Effector memory CD8-positive, alpha-beta T cell (primary cell): ENCODE data around the gene USH1G.
"Not testable (repeated sequence)": the region's sequence is repeated elsewhere in the genome, so short reads cannot be mapped to it uniquely, and the experiment has no call there.

Experiments
- ATAC-seq: fragments of 150-1000 bp; cut with Tn5 transposase; replicated peaks from 2 replicates; pipeline ENCODE4 v1.10.0; 2021; ENCODE audit warnings: mild to moderate bottlenecking, moderate library complexity
- DNase-seq, 3 experiments: peaks; one replicate each; pipeline ENCODE4 v3.0.0; 2021
- H3K27ac Mint-ChIP-seq, 2 donors: one replicate each; pipeline ENCODE4 v1.8.0; 2022; ENCODE audit warnings: mild to moderate bottlenecking in 2 of 2, mixed read lengths in 2 of 2, moderate library complexity in 2 of 2
- H3K27me3 Mint-ChIP-seq, 2 donors: one replicate each; pipeline ENCODE4 v1.8.0; 2022; ENCODE audit warnings: mixed read lengths in 2 of 2
- H3K36me3 Mint-ChIP-seq: one replicate; pipeline ENCODE4 v1.8.0; 2022; ENCODE audit warnings: mild to moderate bottlenecking, moderate library complexity, mixed read lengths; ENCODE audit not compliant: insufficient read depth
- H3K4me1 Mint-ChIP-seq, 2 donors: one replicate each; pipeline ENCODE4 v1.8.0; 2022; ENCODE audit warnings: low read depth in 2 of 2, mixed read lengths in 2 of 2
- H3K4me3 Mint-ChIP-seq, 2 donors: one replicate each; pipeline ENCODE4 v1.8.0; 2022; ENCODE audit warnings: mild to moderate bottlenecking in 2 of 2, mixed read lengths in 2 of 2, moderate library complexity in 2 of 2
- H3K9me3 Mint-ChIP-seq, 2 donors: one replicate each; pipeline ENCODE4 v1.8.0; 2022; ENCODE audit warnings: mixed read lengths in 2 of 2
- total RNA-seq, 9 experiments: gene quantifications; one replicate each; lab custom pipeline; 2026; lab: John Stamatoyannopoulos, UW

Gene USH1G
- 0 to 0.18 (median 0) reads per million in 9 experiments for total RNA-seq

GRCh38 chr17:74922694-74923537, at the start of gene USH1G:
USH1G (minus strand) TSS chr17:74923255; CDS start chr17:74923073, 182 bp downstream.
- Mint-ChIP-seq H3K9me3 (no peaks in the 10 kb centered on the region), H3K36me3 (peaks cover 3% of the 10 kb centered on the region), H3K4me3 (peak within 1 kb of the TSS; percentile 49 to 72), H3K4me1 (peaks cover 6 to 9% of the 10 kb centered on the region in 2 donors), H3K27ac (no peak within 1 kb of the TSS), H3K27me3 (peaks cover 61 to 87% of the 10 kb centered on the region in 2 donors)
- peak; percentile 57 for ATAC-seq
- no peak for DNase-seq

DNA sequence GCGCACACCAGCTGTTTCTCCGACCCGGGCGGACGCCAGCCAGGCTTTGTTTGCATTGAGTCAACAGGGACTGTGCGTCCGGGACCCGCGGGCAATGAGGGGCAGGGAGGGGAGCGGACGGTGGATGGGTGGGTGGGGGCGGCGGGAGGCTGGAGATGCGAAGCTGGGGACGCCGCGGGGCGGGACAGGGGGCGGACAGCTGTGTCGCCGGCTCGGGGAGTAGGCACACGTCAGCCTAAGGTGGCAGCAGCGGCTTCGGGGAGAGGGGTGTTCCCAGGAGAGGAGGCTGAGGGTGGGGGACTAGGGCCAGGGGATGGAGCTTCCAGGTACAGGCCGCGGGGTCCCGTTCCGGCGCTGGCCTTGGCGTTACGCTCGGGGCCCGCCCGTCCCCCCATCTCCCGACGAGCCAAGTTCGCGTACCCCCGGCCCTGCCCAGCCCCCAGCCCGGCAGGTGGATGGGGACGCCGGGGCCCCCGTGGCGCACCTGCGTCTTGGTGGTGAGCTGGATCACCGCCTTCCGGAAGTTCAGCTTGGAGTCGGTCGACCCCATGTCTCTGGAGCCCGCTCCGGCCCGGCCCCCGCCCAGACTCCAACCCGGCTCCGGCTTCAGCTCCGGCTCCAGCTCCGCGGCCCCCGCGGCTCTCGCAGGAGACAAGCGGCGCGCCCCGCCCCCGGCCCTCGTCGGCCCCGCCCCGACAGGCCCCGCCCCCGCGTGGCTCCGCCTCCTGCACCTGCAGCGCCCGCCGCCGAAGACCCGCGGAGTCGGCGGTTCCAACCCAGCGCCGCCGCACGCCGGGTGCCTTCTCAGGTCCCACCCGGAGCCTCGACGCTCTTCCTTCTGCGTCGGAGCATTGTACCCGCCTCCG, 49.3 kb upstream of the USH1G start, which contains the start of gene HID1:
Gene HID1 (minus strand): TSS at position 653 of the 866 bp plus-strand sequence. CDS start 103 bp downstream, at position 550.
- peaks cover 6 to 10% of the 10 kb centered on the region in 2 donors for H3K4me1 Mint-ChIP-seq
- peak within 1 kb of the TSS; percentile 83 to 92 for H3K4me3 Mint-ChIP-seq
- peaks cover 5 to 33% of the 10 kb centered on the region in 2 donors for H3K27me3 Mint-ChIP-seq
- ATAC-seq (peak; percentile 88), DNase-seq (peak; percentile 51 to 67 (median 60))
- H3K36me3 Mint-ChIP-seq: no peaks in the 10 kb centered on the region
- H3K27ac Mint-ChIP-seq: peak within 1 kb of the TSS; percentile 72 to 79
- H3K9me3 Mint-ChIP-seq: no peaks in the 10 kb centered on the region

DNA sequence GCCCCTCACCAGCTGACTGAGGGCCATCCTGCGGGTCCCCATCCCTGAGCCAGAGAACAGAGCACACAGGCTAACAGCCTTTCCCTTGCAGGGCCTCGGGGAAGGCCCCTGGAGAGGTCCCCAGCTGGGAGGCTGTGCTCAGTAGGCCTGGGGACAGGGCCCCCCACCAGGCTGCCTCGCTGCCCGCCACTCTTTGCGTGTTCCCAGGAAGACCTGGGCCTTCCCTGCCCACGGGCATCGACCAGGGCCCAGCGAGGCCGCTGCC, 48.7 kb upstream of the USH1G start:
- no peaks in the 10 kb centered on the region for H3K9me3 Mint-ChIP-seq
- H3K36me3 Mint-ChIP-seq: no peaks in the 10 kb centered on the region
- peak overlapping the region in 1 of 2 donors; percentile 28 for H3K27ac Mint-ChIP-seq
- DNase-seq (no peak), ATAC-seq (no peak)
- peak overlapping the region; percentile 74 to 83 for H3K4me3 Mint-ChIP-seq
- peaks cover 6 to 10% of the 10 kb centered on the region in 2 donors for H3K4me1 Mint-ChIP-seq
- peaks cover 5 to 33% of the 10 kb centered on the region in 2 donors for H3K27me3 Mint-ChIP-seq

DNA sequence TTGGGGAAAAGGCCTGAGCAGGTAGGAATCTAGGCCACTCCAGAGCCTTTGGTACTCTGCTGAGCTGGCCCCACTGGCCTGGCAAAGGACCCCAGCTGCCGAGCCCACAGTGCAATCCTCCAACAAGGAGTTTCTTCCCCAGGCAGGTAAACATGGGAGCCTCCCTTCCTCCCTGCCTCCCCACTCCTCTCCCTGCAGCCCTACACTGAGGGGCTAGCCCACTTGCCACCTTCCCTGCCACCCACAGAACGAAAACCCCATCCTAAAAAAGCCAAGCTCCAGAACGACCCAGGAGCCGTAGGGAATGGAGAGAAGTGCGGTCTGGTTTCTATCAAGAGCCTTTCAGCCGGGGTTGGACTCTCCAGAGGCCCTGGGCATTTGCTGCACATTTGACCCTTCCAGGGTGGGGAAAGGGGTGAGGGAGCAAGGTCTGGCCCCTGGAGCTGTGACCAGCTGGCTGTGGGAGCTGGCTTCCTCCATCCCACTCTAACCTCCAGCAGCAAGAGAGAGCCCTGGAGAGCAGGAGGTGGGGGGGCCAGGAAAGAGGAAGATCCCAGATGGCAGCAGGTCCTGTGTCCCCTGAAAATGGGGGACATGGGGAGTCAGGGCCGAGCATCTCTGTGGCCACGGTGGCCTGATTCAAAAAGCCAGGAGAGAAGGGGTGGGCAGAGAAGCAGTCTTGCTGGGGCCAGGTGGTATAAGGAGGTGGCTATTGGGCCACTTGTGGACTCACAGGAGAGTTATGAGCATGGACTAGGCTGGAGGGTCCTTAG, 48.2 kb upstream of the USH1G start:
- H3K36me3 Mint-ChIP-seq: no peaks in the 10 kb centered on the region
- H3K4me3 Mint-ChIP-seq: peak overlapping the region; percentile 74 to 83
- ATAC-seq (no peak), DNase-seq (no peak)
- no peaks in the 10 kb centered on the region for H3K9me3 Mint-ChIP-seq
- peak overlapping the region in 1 of 2 donors; percentile 28 for H3K27ac Mint-ChIP-seq
- peaks cover 6 to 10% of the 10 kb centered on the region in 2 donors for H3K4me1 Mint-ChIP-seq
- H3K27me3 Mint-ChIP-seq: peaks cover 5 to 33% of the 10 kb centered on the region in 2 donors

- H3K27ac Mint-ChIP-seq: peak overlapping the region in 1 of 2 donors; percentile 77
- peaks cover 6 to 10% of the 10 kb centered on the region in 2 donors for H3K4me1 Mint-ChIP-seq
- ATAC-seq (no peak), DNase-seq (no peak)
- H3K27me3 Mint-ChIP-seq: peaks cover 5 to 33% of the 10 kb centered on the region in 2 donors
- H3K4me3 Mint-ChIP-seq: no peak overlapping the region
- no peaks in the 10 kb centered on the region for H3K36me3 Mint-ChIP-seq
- H3K9me3 Mint-ChIP-seq: no peaks in the 10 kb centered on the region
Measured at GRCh38 chr17:74970395-74970794, 47.3 kb upstream of the USH1G start.

DNA sequence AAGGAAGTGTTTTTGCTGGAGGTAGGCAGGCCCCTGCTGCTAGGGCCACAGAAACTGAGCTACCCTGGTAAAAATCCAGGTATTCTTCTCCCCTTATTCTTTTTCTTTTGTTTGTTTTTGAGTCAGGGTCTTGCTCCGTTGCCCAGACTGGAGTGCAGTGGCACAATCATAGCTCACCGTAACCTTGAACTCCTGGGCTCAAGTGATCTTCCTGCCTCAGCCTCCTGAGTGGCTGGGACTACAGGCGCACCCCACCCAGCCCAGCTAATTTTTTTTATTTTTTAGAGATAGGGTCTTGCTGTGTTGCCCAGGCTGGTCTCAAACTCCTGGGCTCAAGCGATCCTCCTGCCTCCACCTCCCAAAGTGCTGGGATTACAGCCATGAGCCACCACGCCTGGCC, 46.4 kb upstream of the USH1G start:
- H3K9me3 Mint-ChIP-seq, ATAC-seq, DNase-seq, H3K4me1 Mint-ChIP-seq, H3K4me3 Mint-ChIP-seq, H3K36me3 Mint-ChIP-seq: not testable (repeated sequence)
- Mint-ChIP-seq H3K27me3 (peaks cover 5 to 24% of the 10 kb centered on the region in 2 donors), H3K27ac (peak overlapping the region in 1 of 2 donors; percentile 77)

DNA sequence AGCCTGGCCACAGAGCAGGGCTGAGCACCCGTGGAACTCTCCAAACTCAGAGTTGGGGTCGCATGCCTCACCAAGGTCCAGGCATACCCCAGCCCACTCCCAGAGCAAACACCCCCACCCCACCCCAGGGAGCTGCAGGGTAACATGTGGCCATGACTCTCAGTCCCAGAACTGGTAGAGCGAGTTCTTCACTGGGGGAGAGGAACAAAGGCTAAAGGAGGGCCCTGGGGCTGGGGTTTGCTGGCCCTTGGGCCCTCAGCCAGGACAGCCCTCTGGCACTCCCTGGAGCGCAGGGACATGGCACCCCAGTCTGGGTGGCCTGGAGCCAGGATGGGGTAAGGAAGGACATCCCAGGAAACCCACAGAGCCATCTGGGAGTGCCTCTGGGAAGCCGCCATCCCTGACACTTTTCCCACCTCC, 45.3 kb upstream of the USH1G start:
- peaks cover 5 to 15% of the 10 kb centered on the region in 2 donors for H3K27me3 Mint-ChIP-seq
- ATAC-seq (no peak), DNase-seq (no peak)
- H3K36me3 Mint-ChIP-seq: no peaks in the 10 kb centered on the region
- no peak overlapping the region for H3K4me3 Mint-ChIP-seq
- H3K27ac Mint-ChIP-seq: peak overlapping the region in 1 of 2 donors; percentile 41
- H3K4me1 Mint-ChIP-seq: peaks cover 6 to 10% of the 10 kb centered on the region in 2 donors
- no peaks in the 10 kb centered on the region for H3K9me3 Mint-ChIP-seq

GRCh38 chr17:74964988-74965622, 42.0 kb upstream of the USH1G start:
- peak overlapping the region in 1 of 2 donors; percentile 19 for H3K27ac Mint-ChIP-seq
- ATAC-seq (no peak), DNase-seq (no peak)
- no peak overlapping the region for H3K4me3 Mint-ChIP-seq
- H3K4me1 Mint-ChIP-seq: peaks cover 2 to 4% of the 10 kb centered on the region in 2 donors
- H3K36me3 Mint-ChIP-seq: no peaks in the 10 kb centered on the region
- H3K27me3 Mint-ChIP-seq: peaks cover 0 to 3% of the 10 kb centered on the region in 2 donors
- H3K9me3 Mint-ChIP-seq: no peaks in the 10 kb centered on the region

DNA sequence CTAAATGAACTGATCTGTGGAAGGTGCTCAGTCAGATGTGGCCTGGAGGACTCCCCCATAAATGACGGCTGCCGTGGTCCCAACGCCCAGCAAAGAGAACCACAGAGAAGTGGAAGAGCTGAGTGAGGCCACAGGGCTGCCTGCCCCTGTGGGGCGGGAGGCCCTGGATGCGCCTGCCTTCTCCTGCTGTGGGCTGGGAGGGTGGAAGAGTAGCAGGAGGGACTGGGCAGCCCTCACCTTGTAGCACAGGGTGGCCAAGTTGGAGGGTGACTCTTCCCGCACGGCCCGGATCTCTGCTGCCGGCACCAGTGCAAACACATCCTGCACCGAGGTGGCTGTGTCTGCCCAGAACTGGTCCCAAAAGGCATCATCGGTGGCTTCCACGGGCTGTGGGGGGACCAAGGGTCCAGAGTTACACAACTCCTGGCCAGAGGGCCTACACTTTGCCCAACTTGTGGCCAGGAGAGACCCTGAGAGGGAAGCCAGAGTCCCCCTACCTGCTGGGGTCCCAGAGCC, 41.2 kb upstream of the USH1G start:
- Mint-ChIP-seq H3K36me3 (no peaks in the 10 kb centered on the region), H3K27ac (no peak overlapping the region), H3K9me3 (no peaks in the 10 kb centered on the region), H3K4me1 (peaks cover 4% of the 10 kb centered on the region in 2 donors), H3K27me3 (peaks cover 0 to 9% of the 10 kb centered on the region in 2 donors), H3K4me3 (no peak overlapping the region)
- ATAC-seq (no peak), DNase-seq (no peak)

- no peaks in the 10 kb centered on the region for H3K36me3 Mint-ChIP-seq
- ATAC-seq (no peak), DNase-seq (no peak)
- H3K4me1 Mint-ChIP-seq: peaks cover 4% of the 10 kb centered on the region in 2 donors
- no peak overlapping the region for H3K4me3 Mint-ChIP-seq
- no peaks in the 10 kb centered on the region for H3K9me3 Mint-ChIP-seq
- no peak overlapping the region for H3K27ac Mint-ChIP-seq
- H3K27me3 Mint-ChIP-seq: peaks cover 0 to 9% of the 10 kb centered on the region in 2 donors
Measured at GRCh38 chr17:74963656-74964055, 40.6 kb upstream of the USH1G start.

DNA sequence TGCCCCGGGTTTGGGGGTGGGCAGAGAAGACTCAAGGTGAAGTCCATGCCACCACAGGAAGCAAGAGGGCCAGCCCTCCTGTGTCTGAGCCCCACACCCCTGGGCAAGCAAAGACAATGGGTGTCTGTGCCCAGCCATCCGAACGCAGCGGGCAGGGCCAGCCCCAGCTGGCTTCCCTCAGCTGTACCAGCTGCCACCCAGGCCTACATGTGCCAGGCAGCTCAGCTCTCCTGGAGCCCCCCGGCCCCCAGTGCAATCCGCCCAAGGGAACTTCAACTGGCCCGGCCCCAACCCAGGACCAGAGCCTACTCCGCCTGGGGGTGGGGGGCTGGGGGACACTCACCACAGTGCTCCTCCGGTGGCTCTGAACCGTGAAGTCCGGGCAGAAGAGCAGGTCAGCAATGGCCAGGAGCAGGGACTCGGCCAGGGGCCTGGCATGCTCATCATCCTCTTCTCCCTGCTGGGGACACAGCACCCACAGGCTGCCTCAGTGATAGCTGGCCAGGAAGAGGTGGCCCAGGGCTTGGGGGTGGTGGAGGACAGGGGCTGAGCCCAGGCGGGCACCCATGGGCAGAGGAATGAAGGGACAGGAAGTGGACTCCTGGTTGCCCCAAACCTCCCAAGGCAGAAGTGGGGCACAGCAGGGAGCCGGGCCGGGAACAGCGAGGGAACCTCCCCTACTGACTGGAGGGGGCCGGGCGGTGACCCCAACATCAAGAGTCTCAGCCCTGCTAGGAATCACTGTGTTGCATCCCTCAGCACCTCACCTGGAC, 39.8 kb upstream of the USH1G start:
- no peak for DNase-seq
- Mint-ChIP-seq H3K27ac (no peak overlapping the region), H3K4me3 (no peak overlapping the region), H3K4me1 (peaks cover 4 to 7% of the 10 kb centered on the region in 2 donors), H3K36me3 (no peaks in the 10 kb centered on the region), H3K9me3 (no peaks in the 10 kb centered on the region), H3K27me3 (peaks cover 0 to 9% of the 10 kb centered on the region in 2 donors)
- ATAC-seq: no peak
